Measurements from ENCODE around the gene PTPRD.
"Not testable (repeated sequence)": the region's sequence is repeated elsewhere in the genome, so short reads cannot be mapped to it uniquely, and the experiment has no call there.

PTPRD gene

DNA sequence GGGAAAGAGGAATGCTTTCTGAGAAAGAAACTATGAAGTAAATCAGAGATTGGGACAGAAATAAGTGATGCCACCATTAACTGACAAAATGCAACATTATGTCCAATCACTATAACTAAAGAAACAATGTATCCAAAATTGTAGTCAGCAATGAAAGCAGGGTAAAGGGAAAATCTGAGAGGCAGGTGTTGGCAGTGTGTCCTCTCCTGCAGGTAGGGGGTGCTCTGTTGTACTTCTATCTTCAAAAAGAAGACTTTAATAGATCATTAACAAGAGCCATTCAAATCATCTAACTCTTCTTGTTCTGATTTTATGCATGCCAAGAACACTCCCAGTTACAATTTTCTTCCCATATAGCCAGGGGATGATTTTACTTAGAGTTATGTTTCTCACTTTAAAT lies 1275.7 kb downstream of the PTPRD start:
- H3K4me3 ChIP-seq (ENCODE audit: low read depth, low read length) = no peak overlapping the region
- no peak for DNase-seq (ENCODE audit: low read depth)
- in situ Hi-C loops (cut with HindIII; ENCODE audit: low sequenced_read_pairs) = no loop called here
- no peak for TF ChIP-seq CTCF (IDR thresholded peaks at IDR 0.05; ENCODE audit: low read depth, low read length, missing control alignments)

DNA sequence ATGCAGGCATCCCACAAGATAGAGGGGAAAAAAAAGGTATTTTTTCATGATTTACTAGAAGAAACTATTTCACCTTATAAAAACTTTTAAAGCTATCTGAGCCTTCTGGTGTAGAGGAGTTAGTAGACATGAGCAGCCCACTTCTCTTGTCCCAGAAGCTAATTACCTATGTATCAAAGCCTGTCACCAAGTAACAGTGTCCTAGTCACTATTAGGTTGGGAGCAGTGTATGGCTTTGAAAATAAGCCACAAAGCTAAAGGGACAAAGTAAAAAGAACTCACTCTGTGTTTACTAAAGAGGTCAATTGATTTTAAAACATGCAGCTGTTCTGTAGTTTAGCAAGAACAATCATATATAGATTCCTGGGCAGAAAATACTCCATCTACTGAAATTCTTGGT lies 1286.1 kb downstream of the PTPRD start:
- no peak for TF ChIP-seq CTCF (IDR thresholded peaks at IDR 0.05; ENCODE audit: low read depth, low read length, missing control alignments)
- no peak overlapping the region for H3K4me3 ChIP-seq (ENCODE audit: low read depth, low read length)
- in situ Hi-C loops (cut with HindIII; ENCODE audit: low sequenced_read_pairs) = no loop called here
- no peak for DNase-seq (ENCODE audit: low read depth)

DNA sequence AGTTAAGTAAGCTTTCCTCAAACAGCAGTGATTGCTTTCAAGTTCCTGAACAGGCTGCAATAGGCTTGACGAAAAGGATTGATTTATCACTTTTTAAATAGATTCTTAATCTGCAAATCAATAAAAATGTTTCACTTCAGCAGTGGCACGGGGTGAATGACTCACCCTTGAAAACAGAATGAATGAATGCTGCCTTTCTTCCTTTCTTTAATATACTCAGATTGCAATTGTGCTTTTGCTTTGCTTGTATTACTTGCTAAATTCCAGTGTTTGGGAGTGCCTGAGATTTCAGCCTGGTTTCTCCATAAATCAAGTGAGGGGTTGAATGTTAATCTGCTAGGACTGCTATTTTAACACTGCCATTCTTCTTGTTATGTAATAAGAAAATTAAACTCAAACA lies 1293.8 kb downstream of the PTPRD start:
- no peak for DNase-seq (ENCODE audit: low read depth)
- no peak for TF ChIP-seq CTCF (IDR thresholded peaks at IDR 0.05; ENCODE audit: low read depth, low read length, missing control alignments)
- in situ Hi-C loops (cut with HindIII; ENCODE audit: low sequenced_read_pairs) = no loop called here
- no peak overlapping the region for H3K4me3 ChIP-seq (ENCODE audit: low read depth, low read length)

- in situ Hi-C loops (cut with HindIII; ENCODE audit: low sequenced_read_pairs); DNase-seq (ENCODE audit: low read depth); H3K4me3 ChIP-seq (ENCODE audit: low read depth, low read length): not testable (repeated sequence)
Observed at GRCh38 chr9:9310743-9311142, 1302.1 kb downstream of the PTPRD start.

- in situ Hi-C loops (cut with HindIII; ENCODE audit: low sequenced_read_pairs) = no loop called here
- no peak for DNase-seq (ENCODE audit: low read depth)
Observed at GRCh38 chr9:9305600-9305999, 1307.2 kb downstream of the PTPRD start.

DNA sequence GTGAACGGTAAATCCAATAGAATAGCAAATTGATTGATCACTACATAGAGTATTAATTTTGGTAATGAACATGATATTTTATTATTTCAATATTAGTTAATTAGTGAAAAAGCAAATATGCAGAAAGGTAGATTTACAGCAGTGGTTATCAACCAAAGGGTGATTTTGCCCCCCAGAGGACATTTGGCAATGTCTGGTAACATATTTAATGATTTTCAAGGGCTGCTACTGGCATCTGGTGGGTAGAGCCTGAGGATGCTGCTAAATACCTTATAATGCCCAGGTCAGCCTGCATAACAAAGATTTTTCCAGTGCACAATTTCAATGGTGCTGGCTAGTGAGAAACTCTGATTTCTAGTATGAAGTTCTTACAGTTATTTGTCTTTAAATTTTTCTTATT lies 1313.7 kb downstream of the PTPRD start:
- DNase-seq (ENCODE audit: low read depth) = no peak
- in situ Hi-C loops (cut with HindIII; ENCODE audit: low sequenced_read_pairs) = no loop called here
- H3K4me3 ChIP-seq (ENCODE audit: low read depth, low read length) = no peak overlapping the region
- TF ChIP-seq CTCF (IDR thresholded peaks at IDR 0.05; ENCODE audit: low read depth, low read length, missing control alignments) = no peak

More at GRCh38 chr9:9305600-9305999, 1307.2 kb downstream of the PTPRD start:
- no peak overlapping the region for H3K4me3 ChIP-seq (ENCODE audit: low read depth, low read length)
- TF ChIP-seq CTCF (IDR thresholded peaks at IDR 0.05; ENCODE audit: low read depth, low read length, missing control alignments) = no peak

GRCh38 chr9:9286001-9286400 lies 1326.8 kb downstream of the PTPRD start:
- no peak for TF ChIP-seq CTCF (IDR thresholded peaks at IDR 0.05; ENCODE audit: low read depth, low read length, missing control alignments)
- in situ Hi-C loops (cut with HindIII; ENCODE audit: low sequenced_read_pairs) = no loop called here
- DNase-seq (ENCODE audit: low read depth) = no peak
- H3K4me3 ChIP-seq (ENCODE audit: low read depth, low read length) = no peak overlapping the region
